NOMO-1 (cell line): ENCODE measurements around the gene ADAMTS8.

Experiments
- DNase-seq, 2 experiments: peaks; one replicate each; lab custom pipeline; 2025; ENCODE audit not compliant: unreplicated experiment in 2 of 2; lab: John Stamatoyannopoulos, UW

Gene ADAMTS8

GRCh38 chr11:130400781-130401483 is 27.5 kb downstream of the ADAMTS8 start:
- peak; percentile 11 to 68 for DNase-seq

DNA sequence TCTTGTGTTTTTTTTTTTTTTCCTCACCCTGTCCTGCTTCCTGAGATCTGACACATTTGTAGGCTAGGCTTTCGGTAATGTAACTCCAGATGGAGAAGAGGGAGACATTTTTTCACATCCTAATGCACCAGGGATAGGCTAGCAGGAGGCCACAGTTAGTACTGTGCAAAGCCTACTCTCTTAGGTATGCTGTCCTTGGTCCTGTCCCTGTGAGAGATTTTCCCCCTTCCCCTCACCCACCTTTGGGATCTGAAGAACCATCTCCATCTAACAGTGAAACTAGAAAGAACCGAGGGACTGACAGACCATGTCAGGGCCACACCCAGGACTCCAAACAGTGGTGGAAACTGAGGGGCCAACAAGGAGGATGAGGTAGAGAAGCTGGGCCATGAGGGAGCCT is 29.2 kb downstream of the ADAMTS8 start:
- no peak for DNase-seq

GRCh38 chr11:130397780-130398179 is 30.6 kb downstream of the ADAMTS8 start:
- peak in 1 of 2 experiments; percentile 70 for DNase-seq

GRCh38 chr11:130396965-130397364 is 31.4 kb downstream of the ADAMTS8 start:
- no peak for DNase-seq

- no peak for DNase-seq
These were observed 33.8 kb downstream of the ADAMTS8 start for GRCh38 chr11:130394615-130395014.

DNA sequence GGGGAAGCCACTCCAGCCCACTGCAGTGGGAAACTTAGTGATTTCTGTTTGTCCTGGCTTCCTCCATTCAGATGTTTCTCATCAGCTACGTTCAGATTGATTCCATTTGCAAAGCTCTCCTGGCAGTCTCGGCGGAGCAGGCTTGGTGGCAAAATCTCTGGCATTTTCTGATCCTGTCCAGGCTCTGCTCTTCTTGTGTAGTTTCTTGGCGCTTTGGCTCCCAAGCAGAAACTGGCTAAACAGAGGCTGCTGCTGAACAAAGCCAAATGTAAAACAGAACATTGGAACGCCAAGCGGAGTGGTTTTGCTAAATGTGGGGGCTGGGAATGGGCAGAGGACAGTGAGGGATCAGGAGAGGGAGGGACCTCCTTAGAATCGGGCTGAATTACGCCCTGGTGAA is 36.7 kb downstream of the ADAMTS8 start:
- no peak for DNase-seq

GRCh38 chr11:130390071-130390758 is 38.2 kb downstream of the ADAMTS8 start:
- no peak for DNase-seq

DNA sequence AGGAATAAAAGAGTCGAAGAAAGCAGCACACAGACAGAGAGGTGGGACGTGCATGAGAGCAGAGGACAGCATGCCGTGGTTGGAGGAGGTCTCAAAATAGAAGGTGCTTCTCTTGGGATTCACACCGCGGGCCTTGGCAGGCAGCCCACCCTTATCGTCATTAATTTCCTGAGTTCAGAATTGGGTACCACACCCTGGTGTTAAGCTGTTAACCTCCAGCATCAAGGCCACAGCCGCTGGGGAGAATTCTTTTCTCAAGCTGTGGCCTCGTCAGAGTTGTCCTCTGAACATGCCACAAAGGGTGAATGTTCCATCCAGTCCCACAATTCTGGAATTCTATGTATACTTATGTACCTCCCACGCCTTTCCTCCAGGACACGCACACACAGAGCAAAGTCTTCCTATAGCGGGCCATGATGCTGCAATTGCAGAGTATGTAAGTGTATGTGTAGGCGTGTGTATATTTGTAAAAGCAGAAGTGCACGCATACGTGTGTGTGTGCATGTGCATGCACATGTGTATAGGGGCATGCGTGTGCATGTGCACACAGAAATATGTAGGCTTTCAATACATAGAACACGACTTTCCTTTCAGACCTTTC is 39.0 kb downstream of the ADAMTS8 start:
- no peak for DNase-seq

DNA sequence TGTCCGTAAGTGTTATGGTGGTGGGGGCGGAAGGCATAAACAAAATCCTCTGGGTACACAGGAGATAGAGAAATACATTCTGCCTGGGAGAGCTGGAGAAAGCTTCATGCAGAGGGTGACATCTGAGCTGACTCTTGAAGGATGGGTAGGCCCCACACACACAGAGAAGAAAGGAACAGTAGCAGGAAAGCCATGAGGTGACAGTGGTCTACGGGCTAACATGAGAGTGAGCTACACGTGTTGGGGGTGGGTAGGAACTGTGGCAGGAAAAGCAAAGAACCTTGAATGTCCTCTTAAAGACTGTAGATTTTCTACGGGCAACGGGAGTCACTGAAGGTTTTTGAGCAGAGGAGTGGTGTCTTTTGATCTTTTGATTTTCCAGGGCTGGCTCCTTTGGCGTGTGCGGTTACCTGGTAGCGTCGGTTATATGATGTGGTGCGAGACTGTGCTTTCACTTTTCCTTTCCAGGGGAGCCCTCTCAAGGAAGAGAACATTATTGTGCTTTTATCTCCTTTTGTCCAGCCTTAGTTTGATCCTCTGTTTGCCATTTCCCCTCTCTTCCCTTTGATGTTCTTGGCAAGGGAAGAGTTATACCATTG is 39.7 kb downstream of the ADAMTS8 start:
- DNase-seq = no peak

- no peak for DNase-seq
These were observed 42.4 kb downstream of the ADAMTS8 start for GRCh38 chr11:130386056-130386455.

DNA sequence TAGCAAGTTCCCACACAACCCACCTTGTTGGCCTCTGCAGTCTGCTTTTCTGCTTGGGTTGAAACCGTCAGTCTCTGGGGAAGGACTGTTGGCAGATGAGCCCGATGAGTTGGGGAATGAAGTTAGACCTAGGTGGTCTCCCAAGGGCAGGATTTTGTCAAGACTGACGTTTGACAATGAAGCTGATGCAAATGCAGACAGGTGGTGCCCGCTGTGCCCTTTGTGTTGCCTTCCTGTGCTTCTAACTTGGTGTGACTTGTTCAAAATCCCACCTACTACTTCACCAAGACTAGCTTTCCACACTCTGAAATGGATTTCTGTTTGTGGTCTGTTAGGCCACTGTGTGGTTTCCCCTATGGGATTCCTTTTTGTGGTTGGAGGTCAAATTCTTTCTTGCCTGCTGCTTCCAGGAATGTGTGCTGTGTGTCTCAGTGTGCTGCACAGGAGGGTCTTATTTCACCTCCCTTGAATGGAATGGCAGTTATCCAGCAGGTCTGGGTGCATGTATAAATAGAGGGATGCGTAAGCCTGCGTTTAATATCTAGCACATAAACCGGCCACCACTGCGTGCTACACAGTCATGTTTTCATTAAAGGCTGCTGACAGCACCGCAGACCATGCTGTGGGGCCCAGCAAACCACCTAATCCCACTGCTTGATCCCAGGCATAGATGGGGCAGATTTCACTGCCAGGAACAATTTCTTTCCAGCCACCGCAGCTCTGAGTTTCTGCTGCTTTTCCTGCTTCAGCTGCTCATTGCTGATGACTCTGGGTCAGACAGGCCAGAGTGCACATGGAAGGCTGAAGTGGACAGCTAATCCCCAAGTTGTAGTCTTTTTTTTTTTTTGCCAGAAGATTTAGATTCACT is 44.8 kb downstream of the ADAMTS8 start:
- no peak for DNase-seq

DNA sequence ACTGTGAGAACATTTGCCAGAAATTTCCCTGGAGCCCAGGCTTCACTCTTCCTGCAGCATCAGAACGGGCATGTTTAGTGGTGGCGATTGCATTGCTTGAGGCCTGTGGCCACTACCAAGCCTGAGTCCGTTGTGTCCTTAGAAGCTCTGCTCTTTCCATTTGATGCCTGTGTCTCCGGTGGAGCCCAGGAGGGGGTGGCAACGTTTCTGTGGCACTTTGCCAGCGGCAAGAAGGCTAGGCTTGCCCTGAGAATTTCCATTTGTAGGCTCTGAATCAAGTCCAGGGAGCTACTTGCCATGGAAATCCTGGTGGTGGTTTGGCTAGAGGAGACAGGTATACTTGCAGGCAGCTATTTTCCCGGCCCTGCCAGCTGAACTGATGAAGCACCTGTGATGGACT is 47.1 kb downstream of the ADAMTS8 start:
- no peak for DNase-seq

GRCh38 chr11:130380778-130381177 is 47.6 kb downstream of the ADAMTS8 start:
- DNase-seq = no peak

GRCh38 chr11:130379276-130379675 is 49.1 kb downstream of the ADAMTS8 start:
- DNase-seq = no peak

DNA sequence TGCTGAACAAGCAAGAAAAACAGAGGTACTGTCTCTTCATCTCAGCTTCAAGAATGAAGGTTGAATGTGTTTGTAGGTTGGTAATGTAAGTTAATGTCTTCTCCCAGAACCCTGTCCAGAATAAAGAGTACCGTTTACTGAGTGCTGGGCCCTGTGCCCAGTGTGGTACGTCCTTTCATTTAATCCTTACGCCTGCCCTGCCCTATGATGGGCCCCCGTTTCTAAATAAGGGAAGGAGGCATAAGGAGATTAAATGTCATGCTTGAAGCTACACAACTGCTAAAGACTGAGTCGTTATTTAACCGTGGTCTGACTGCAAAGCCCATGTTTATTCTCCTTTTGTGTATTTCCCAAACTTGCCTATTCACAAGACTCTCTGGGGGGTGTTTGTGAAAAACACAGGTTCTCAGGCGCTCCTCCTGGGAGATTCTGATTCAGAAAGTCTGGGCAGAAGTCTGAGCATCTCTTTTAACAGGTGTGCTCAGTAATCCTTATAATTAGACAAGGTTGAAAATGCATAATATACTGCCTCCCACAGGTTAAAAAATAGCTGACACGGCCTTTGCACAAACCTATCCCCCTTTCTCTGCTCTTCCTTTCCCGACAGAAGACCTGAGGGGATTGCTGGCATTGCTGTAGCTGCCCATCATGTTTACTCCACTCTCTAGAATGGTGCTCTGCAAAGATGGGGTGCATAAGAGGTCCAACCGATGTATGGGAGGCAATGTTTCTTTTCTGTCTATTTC is 57.4 kb downstream of the ADAMTS8 start:
- DNase-seq = no peak

DNA sequence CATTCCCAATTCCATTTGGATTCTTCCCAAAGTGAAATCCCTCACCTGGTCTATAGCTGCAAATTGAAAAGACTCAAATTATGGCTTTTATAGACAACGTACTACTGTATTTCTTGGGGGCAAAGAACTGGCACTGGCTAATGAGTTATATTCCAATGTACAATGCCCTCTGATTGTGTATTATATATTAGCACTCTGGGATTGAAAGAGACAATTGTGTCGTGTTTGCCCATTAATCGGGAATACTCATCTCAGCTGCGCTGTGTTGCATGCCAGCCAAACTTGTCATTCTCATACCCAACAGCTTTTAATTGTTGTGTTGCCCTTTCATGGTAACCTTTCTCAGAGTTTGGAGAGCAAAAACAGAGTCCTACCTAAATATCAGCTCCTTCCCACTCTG is 58.7 kb downstream of the ADAMTS8 start:
- no peak for DNase-seq

GRCh38 chr11:130369141-130369691 is 59.2 kb downstream of the ADAMTS8 start:
- no peak for DNase-seq

- peak; percentile 75 to 81 for DNase-seq
These were observed 69.0 kb downstream of the ADAMTS8 start for GRCh38 chr11:130359419-130359818.

- no peak for DNase-seq
These were observed 70.0 kb downstream of the ADAMTS8 start for GRCh38 chr11:130358398-130358797.
